ENCODE results near the gene FOXO3. TPM values are rescaled to one million over a fixed set of nuclear protein-coding genes. Genes with fewer than 3 reads are reported as not detected.

The FOXO3 gene
- total and polyA plus RNA-seq, 3 donors from 2014 or later = 27.5 to 112 (median 81.5) TPM

DNA sequence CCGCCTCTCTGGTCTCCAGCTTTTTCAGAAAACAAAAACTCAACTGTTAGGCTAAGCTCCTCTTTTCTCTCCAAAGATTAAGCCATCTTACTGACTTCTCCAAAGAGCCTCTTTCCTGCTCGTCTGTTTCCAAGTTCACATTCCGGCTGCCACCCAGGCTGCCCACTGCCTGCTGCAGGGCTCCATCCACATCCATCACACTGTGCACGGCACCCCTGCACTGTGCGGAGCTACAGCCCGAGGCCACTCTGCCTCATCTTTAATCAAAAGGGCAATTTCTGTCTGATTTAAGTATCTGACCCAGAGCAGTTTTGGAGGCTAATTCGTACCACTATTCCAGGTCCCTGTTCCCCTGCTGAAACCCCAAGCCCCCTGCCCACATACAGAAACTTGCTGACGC, 145.9 kb downstream of the FOXO3 start:
- Histone ChIP-seq H3K4me3 (no peak overlapping the region), H3K36me3 (ENCODE audit: low read depth, missing control alignments) (no peaks in the 10 kb centered on the region), H3K9me3 (no peaks in the 10 kb centered on the region), H3K27ac (no peak overlapping the region), H3K4me1 (no peaks in the 10 kb centered on the region), H3K27me3 (no peaks in the 10 kb centered on the region)
- TF ChIP-seq, protein P1, sequence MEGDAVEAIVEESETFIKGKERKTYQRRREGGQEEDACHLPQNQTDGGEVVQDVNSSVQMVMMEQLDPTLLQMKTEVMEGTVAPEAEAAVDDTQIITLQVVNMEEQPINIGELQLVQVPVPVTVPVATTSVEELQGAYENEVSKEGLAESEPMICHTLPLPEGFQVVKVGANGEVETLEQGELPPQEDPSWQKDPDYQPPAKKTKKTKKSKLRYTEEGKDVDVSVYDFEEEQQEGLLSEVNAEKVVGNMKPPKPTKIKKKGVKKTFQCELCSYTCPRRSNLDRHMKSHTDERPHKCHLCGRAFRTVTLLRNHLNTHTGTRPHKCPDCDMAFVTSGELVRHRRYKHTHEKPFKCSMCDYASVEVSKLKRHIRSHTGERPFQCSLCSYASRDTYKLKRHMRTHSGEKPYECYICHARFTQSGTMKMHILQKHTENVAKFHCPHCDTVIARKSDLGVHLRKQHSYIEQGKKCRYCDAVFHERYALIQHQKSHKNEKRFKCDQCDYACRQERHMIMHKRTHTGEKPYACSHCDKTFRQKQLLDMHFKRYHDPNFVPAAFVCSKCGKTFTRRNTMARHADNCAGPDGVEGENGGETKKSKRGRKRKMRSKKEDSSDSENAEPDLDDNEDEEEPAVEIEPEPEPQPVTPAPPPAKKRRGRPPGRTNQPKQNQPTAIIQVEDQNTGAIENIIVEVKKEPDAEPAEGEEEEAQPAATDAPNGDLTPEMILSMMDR (IDR thresholded peaks at IDR 0.05) = no peak
- WGBS, 2 donors = 86 to 96% methylated on average over 8 of the region's 8 CpGs
- no peak for DNase-seq
- intact Hi-C loops (cut with DNase I; ENCODE audit: low total_unique reads) = no loop called here

DNA sequence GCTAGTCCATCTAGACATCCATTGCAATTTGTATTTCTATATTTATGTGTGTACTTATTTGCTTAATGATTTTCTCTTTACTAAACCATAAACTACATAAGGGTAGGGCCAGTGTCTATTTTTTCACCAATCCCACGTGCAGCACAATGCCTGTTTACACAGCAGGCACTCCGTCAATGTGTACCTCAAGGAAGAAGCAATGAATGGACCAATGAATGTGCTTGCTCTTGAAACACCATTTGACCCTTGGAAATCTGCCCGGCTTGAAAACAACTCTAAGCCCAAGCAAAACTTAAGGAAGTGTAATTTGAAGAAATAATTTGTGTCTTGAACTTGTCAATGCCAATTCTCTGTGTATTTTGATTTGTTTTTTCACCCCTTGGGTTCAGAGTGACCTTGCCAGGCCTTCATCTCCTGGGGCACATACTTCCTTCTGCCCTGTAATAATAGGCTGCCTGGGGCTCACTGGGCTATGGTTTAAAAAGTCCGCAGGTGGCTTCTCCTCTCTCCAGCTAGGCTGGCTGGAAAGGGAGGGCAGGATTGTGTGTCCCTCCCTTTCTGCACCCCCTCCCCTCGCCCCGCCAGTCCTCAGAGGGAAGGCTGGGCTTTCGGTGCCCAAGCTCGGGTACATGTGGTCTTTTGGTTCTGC, 146.7 kb downstream of the FOXO3 start:
- no peaks in the 10 kb centered on the region for H3K4me1 ChIP-seq
- no peaks in the 10 kb centered on the region for H3K9me3 ChIP-seq
- intact Hi-C loops (cut with DNase I; ENCODE audit: low total_unique reads) = no loop called here
- DNase-seq = no peak
- no peak overlapping the region for H3K4me3 ChIP-seq
- no peak overlapping the region for H3K27ac ChIP-seq
- H3K27me3 ChIP-seq = no peaks in the 10 kb centered on the region
- no peaks in the 10 kb centered on the region for H3K36me3 ChIP-seq (ENCODE audit: low read depth, missing control alignments)
- TF ChIP-seq, protein P1 (IDR thresholded peaks at IDR 0.05) = no peak
- no peak for TF ChIP-seq POLR2A (IDR thresholded peaks at IDR 0.05)
- 85 to 86% methylated on average over 8 of the region's 8 CpGs for WGBS, 2 donors

DNA sequence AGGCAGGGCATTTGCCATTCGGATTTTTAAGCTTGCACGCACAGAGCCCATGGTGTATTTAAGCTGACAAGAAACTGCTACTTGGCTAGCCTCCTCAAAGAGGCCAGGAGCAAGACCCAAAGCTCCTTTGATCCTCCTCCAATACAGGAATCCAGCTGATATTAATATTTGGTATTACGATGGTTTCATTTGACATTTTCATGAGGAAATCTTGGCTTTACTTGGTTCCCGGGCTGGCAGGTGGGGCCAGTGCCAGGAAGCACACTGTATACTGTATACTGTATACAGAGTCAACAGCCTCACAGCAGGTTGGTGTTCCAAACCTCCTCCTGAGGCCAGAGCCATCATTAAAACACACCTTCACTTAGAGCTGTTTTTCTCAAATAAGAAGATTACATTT, 149.3 kb downstream of the FOXO3 start:
- 88 to 90% methylated on average over 3 to 4 of the region's 4 CpGs for WGBS, 2 donors
- intact Hi-C loops (cut with DNase I; ENCODE audit: low total_unique reads) = no loop called here

DNA sequence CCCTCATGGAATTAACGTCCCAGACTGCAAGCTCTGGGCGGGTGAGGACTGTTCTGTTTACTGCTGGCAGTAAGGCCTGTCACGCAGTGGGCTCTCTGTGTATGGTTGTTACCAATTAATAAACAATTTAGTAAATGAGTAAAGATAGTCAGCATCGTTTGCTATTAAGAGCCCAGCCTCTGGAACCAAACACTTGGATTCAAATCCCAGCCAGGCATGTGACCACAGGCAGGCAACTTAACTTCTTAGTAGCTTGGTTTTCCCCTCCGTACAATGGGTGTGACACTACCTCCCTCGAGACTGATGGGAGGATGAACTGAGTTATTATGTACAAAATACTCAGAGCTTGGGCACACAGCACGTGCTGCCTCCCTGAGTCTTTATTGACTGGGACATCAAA, 149.8 kb downstream of the FOXO3 start:
- TF ChIP-seq, protein P1 (IDR thresholded peaks at IDR 0.05) = no peak
- no peak for TF ChIP-seq POLR2A (IDR thresholded peaks at IDR 0.05)
- H3K27me3 ChIP-seq = no peaks in the 10 kb centered on the region
- no peak for DNase-seq
- H3K9me3 ChIP-seq = no peaks in the 10 kb centered on the region
- H3K4me1 ChIP-seq = no peaks in the 10 kb centered on the region
- WGBS, 2 donors = 86 to 91% methylated on average over 7 of the region's 7 CpGs
- H3K27ac ChIP-seq = no peak overlapping the region
- intact Hi-C loops (cut with DNase I; ENCODE audit: low total_unique reads) = no loop called here
- H3K4me3 ChIP-seq = no peak overlapping the region
- no peaks in the 10 kb centered on the region for H3K36me3 ChIP-seq (ENCODE audit: low read depth, missing control alignments)

More for the DNA sequence above, 149.3 kb downstream of the FOXO3 start:
- H3K27ac ChIP-seq = no peak overlapping the region
- no peaks in the 10 kb centered on the region for H3K4me1 ChIP-seq
- no peaks in the 10 kb centered on the region for H3K36me3 ChIP-seq (ENCODE audit: low read depth, missing control alignments)
- H3K9me3 ChIP-seq = no peaks in the 10 kb centered on the region
- no peak for TF ChIP-seq POLR2A (IDR thresholded peaks at IDR 0.05)
- TF ChIP-seq, protein P1 (IDR thresholded peaks at IDR 0.05) = no peak
- no peaks in the 10 kb centered on the region for H3K27me3 ChIP-seq
- no peak for DNase-seq
- H3K4me3 ChIP-seq = no peak overlapping the region

DNA sequence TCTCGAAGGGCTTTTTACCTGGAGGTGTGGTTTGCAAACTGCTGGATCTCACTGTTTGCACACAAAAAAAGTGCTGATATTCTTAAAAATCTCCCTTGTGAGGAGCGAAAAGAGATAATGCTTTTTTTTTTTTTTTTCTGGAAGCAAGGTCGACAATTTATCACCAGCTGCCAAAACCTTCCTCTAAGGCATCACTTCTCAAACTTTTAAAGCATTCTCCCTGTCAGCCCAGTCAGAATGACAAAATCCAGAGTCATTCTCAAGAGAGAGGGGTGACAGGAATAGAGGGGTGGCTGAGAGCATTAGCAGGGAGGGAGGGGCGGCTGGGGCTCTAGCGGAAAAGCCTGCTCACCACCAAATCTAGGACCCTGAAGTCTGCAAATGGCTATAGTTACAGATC, 150.4 kb downstream of the FOXO3 start:
- TF ChIP-seq, protein P1 (IDR thresholded peaks at IDR 0.05) = no peak
- TF ChIP-seq POLR2A (IDR thresholded peaks at IDR 0.05) = no peak
- H3K27ac ChIP-seq = no peak overlapping the region
- 63 to 77% methylated on average over 5 of the region's 5 CpGs for whole genome bisulfite sequencing, 2 donors
- no peaks in the 10 kb centered on the region for H3K9me3 ChIP-seq
- H3K27me3 ChIP-seq = no peaks in the 10 kb centered on the region
- no peaks in the 10 kb centered on the region for H3K4me1 ChIP-seq
- no peak for DNase-seq
- H3K4me3 ChIP-seq = no peak overlapping the region
- intact Hi-C loops (cut with DNase I; ENCODE audit: low total_unique reads) = no loop called here
- no peaks in the 10 kb centered on the region for H3K36me3 ChIP-seq (ENCODE audit: low read depth, missing control alignments)

All from testis (tissue), 3 donors.